Hair follicular keratinocyte (primary cell): ENCODE measurements around the gene DCTN2. TPM values are rescaled to one million over a fixed set of nuclear protein-coding genes. Genes with fewer than 3 reads are reported as not detected.

Source experiments
- total RNA-seq: library from RNA; depleted of rRNA; stranded (reverse); fragments of >200 nt; gene quantifications from 2 replicates; pipeline ENCODE4 v1.2.3, GENCODE V29; 2015

DCTN2 gene
- 175 and 190 TPM in 2 replicates for total RNA-seq

DNA sequence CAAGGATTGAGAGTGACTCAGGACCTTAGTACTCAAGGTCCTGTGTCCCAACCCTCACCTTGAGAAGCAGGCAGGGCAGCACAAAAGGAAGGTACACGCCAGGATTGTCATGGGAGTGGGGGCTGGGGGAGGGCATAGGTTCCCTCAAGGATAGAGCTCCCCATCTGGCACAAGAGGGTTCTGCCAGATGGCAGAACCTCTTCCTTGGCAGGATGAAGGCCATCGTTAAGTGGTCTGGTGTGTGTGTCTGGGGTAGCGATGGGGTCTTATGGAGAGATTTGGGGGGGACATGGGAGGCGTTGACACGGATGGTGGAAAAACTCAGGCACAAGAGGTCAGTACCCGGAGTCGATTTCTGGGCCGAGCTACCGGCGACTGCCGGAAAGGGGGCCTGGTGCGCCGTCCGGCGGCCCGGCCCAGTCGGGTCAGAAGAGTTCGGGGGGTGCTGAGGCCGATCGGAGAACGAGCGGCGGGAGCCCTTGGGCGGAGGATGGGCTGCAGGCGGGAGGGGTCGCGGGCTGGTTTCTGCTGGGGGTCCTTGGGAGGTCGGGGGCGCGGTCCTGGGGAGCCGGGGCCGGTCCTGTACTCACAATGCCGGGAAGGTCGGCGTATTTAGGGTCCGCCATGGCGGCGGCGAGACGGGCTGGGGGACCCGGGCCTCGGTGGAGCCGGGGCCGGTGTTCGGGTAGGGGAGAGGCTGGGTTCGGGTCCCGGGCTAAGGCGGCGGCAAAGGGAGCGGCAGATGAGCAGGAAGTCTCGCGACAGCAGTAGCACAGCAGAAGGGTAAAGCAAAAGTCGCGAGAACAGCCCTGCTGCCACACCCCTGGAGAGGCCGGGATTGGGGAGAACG lies at the start of gene DCTN2:
Gene DCTN2, minus strand, starts transcription at position 755 of the 850 bp plus-strand sequence. Its CDS starts 129 bp downstream, at position 626.

DNA sequence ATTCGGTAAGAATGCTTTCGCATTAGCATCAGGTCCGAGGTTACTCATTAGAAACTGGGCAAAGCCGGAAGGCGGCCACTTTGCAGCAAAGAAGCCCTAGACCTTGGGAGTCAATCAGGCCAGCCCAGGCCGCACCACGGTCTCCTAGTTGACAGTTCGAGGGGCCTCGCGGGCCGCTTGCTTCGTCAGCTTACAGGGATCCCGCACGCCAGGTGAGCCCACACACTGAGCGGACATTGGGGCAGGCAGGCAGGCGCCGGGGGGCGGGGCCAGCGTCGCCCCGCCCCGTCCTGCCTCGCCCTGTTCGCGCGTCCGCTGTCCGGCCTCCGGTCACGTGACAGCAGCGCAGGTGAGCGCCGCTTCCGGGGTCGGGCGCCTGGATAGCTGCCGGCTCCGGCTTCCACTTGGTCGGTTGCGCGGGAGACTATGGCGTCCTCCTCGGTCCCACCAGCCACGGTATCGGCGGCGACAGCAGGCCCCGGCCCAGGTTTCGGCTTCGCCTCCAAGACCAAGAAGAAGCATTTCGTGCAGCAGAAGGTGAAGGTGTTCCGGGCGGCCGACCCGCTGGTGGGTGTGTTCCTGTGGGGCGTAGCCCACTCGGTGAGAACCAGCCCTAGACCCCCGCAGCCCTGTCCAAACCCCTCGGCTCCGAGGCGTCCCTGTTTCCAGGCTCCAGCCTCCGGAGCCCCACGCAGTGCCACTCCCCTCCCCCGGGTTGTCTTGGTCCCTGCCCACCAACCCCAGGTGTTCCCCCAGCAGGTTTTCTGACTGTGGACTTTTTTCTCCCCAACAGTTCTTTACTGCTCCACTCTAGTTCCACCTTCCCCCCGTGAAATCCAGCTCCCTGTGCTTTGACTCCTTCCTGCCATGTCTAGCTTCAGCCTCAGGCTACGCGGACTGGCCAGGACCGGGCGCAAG lies 44.1 kb upstream of the DCTN2 start, which contains the start of gene PIP4K2C:
Gene PIP4K2C, plus strand, starts transcription at position 329 of the 918 bp plus-strand sequence. Its CDS starts 98 bp downstream, at position 427.

DNA sequence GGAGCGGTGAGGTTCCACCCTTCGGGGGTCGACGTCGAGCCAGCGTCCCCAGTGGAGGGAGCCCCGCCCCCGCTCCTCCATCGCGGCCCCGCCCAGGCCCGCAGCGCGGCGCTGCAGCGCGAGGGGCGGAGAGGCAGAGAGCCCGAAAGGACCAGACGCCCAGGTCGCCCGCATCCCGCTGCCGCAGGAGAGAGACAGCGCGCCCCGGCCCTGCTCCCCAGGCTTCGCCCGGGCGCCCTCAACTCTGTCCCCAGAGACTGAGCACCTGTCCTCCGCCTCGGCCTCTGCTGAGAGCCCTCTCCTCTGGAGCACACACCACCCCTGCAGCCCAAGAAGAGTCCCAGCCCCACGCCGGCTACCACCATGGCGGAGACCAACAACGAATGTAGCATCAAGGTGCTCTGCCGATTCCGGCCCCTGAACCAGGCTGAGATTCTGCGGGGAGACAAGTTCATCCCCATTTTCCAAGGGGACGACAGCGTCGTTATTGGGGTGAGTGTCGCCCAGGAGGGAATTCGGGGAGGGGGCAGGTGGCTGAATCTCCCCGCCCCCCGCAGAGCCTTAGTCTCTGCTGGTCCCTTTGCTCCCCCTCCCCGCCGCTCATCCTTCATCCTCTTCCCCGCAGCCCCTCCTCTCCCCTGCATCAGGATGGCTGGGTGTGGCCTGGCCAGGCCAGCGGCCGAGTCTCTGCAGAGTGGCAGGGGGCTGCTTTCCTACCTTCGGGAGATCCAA lies 3.1 kb upstream of the DCTN2 start, which contains the start of gene KIF5A:
Gene KIF5A, plus strand, starts transcription at position 136 of the 732 bp plus-strand sequence. Its CDS starts 228 bp downstream, at position 364.

DNA sequence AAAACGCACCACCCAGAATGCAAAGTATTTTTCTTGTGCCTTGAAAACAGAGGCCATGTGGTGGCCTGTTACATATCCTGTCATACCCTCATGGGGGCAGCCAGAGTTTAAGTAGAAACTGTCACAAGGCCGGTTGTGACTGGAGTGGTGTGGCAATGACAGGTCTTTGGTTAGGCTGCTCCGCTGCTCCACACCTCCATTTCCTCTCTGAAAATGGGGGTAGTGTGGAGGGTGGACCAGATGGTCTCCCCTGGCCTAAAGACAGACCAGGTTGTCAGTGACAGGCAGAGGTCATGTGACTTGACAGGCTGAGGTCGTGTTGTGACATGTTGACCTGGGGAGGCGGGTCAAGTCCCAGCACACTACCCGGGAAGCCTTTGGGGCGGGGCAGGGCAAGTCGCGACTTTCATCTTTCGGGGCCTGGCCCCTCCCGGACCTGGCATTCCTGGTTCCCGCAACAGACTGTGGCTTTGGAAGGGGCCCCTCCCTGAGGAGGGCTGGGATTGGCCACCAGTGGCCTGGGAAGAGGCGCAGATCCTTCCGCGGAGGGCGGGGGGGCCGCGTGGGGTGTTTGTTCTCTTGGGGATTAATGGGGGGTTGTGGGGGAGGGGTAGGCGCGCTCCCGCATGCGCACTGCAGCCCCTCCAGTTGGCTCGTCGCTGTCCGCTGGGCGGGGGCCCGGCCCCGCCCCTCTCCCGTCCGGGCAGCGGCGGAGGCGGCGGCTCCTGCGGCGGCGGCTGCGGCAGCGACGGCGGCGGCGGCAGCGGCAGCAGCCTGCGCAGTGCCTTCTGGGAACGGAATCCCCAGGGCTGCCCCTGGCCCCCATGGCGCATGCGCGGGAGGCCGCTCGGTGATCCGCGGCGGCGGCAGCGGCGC lies 24.7 kb downstream of the DCTN2 start, which contains the start of gene MBD6:
Gene MBD6, plus strand, starts transcription at position 814 of the 876 bp plus-strand sequence. CDS start 1,480 bp downstream, outside the sequence.

DNA sequence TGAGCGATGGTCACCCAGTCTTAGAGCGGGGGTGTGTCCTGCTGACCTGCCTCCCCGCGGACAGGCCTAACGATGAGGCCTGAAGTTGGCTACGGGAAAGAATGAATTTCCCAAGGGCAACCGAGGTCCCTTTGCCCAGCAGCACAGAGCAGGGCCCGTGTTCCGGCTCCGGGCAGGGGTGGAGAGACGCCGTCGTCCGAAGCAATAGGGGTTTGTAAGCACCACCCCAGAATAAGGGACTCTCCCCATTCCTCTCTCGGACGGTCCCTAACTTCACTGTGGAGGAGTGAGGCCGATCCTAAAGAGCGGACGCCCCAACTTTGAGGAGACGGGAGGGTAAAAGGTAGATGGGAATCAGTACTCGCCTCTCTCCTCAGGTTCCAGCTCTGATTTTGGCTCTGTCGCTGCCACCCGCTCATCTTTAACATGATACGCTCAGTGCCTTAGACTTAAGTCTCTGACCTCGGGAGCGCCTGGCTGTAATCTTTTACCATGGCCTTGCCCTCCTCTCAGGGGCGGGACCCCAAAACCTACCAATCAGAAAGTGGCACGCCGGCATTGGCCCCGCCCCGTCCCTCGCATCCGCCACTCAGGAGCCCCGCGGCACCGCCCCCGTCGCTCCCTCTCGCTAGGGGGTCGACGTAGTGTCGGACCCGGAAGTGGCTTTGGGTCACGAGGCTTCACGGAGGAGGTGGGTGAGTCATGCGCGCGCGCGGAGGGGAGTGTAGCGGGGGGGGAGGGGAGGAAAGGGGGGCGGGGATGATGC lies 26.8 kb downstream of the DCTN2 start, which contains the start of gene DDIT3:
Gene DDIT3, minus strand, starts transcription at position 462 of the 766 bp plus-strand sequence. CDS start 3,108 bp downstream, outside the sequence.

DNA sequence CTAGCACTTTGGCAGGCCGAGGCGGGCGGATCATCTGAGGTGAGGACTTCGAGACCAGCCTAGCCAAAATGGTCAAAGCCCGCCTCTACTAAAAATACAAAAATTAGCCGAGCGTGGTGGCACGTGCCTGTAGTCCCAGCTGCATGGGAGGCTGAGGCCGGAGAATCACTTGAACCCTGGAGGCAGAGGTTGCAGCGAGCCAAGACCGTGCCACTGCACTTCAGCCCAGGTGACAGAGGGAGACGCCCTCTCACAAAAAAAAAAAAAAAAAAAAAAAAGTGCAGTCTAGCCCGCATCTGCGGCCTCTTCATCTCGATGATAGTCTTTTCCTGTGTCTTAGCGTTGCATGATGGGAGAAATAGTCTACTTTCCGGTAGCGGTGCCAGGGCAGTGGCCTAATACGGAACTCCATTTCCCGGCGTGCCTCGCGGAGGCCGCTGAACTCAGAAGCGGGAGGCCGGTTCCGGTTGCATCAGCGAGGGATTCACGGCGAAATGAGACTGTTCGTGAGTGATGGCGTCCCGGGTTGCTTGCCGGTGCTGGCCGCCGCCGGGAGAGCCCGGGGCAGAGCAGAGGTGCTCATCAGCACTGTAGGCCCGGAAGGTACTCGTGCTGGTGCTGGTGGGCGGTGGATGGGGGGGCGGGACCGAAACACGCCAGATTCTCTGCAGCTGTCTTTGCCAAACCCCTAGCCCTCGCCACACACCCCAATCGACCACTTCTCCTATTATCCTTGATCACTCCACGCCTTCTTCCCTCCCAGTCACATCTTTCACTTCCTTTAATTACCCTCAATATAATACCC lies 59.2 kb downstream of the DCTN2 start, which contains the start of gene MARS1:
Gene MARS1, plus strand, starts transcription at position 472 of the 805 bp plus-strand sequence. Its CDS starts 23 bp downstream, at position 495.

Other genes starting within 250 kb of the DCTN2 start
- 13.9 and 20.1 TPM in 2 replicates for gene R3HDM2, start 116.1 kb downstream of the DCTN2 start, total RNA-seq
- gene INHBC, start 112.4 kb downstream of the DCTN2 start, total RNA-seq = not detected in 2 replicates
- 0.70 TPM in 1 of 2 replicates, not detected in the other for gene INHBE, start 91.9 kb downstream of the DCTN2 start, total RNA-seq
- 0.57 and 3.4 TPM in 2 replicates for gene GLI1, start 87.4 kb downstream of the DCTN2 start, total RNA-seq
- not detected in 2 replicates for gene ARHGAP9, start 67.3 kb downstream of the DCTN2 start, total RNA-seq
- 135 and 151 TPM in 2 replicates for gene MARS1, start 59.1 kb downstream of the DCTN2 start, total RNA-seq
- 18.9 and 54.0 TPM in 2 replicates for gene DDIT3, start 26.7 kb downstream of the DCTN2 start, total RNA-seq
- 2.7 and 3.3 TPM in 2 replicates for gene MBD6, start 24.4 kb downstream of the DCTN2 start, total RNA-seq
- gene KIF5A, start 2.9 kb upstream of the DCTN2 start, total RNA-seq = 0.08 and 0.19 TPM in 2 replicates
- 57.7 and 73.4 TPM in 2 replicates for gene PIP4K2C, start 44.0 kb upstream of the DCTN2 start, total RNA-seq
- 5.7 and 11.7 TPM in 2 replicates for gene DTX3, start 57.6 kb upstream of the DCTN2 start, total RNA-seq
- gene ARHGEF25, start 64.2 kb upstream of the DCTN2 start, total RNA-seq = 0.76 and 2.0 TPM in 2 replicates
- gene B4GALNT1, start 86.0 kb upstream of the DCTN2 start, total RNA-seq = 0.34 and 1.2 TPM in 2 replicates
- gene OS9, start 146.9 kb upstream of the DCTN2 start, total RNA-seq = 137 and 149 TPM in 2 replicates
- gene AGAP2, start 191.6 kb upstream of the DCTN2 start, total RNA-seq = 0.80 and 0.94 TPM in 2 replicates
- 54.4 and 65.6 TPM in 2 replicates for gene TSPAN31, start 197.8 kb upstream of the DCTN2 start, total RNA-seq
- 102 and 145 TPM in 2 replicates for gene CDK4, start 205.1 kb upstream of the DCTN2 start, total RNA-seq
- 6.1 and 9.1 TPM in 2 replicates for gene MARCHF9, start 207.9 kb upstream of the DCTN2 start, total RNA-seq
- gene CYP27B1, start 219.9 kb upstream of the DCTN2 start, total RNA-seq = 92.0 and 93.4 TPM in 2 replicates
- gene METTL1, start 224.9 kb upstream of the DCTN2 start, total RNA-seq = 11.6 and 13.9 TPM in 2 replicates
- 4.9 and 5.2 TPM in 2 replicates for gene EEF1AKMT3, start 225.4 kb upstream of the DCTN2 start, total RNA-seq
- gene TSFM, start 235.6 kb upstream of the DCTN2 start, total RNA-seq = 30.2 and 41.5 TPM in 2 replicates